Measurements from ENCODE around the gene CMPK2. TPM values are rescaled to one million over a fixed set of nuclear protein-coding genes. Genes with fewer than 3 reads are reported as not detected.

The CMPK2 gene
- total RNA-seq, 2 experiments from 2014 or later, result 7.2 to 7.7 TPM

Other genes starting within 250 kb of the CMPK2 start
- 1 to 10 TPM; 9.1 to 9.9 TPM for gene RSAD2, start 11.9 kb upstream of the CMPK2 start, total RNA-seq
- gene RNF144A, start 51.5 kb upstream of the CMPK2 start, total RNA-seq, result 10 to 100 TPM; 49.0 to 50.6 TPM

Data from activated naive CD4-positive, alpha-beta T cell treated with anti-CD3 and anti-CD28 coated beads for 36 hours (primary cell).